GM19463 (cell line): ENCODE results near the gene SF3B2.
"Not testable (repeated sequence)": the region's sequence is repeated elsewhere in the genome, so short reads cannot be mapped to it uniquely, and the experiment has no call there.

Experiments
- ATAC-seq: cut with Tn5 transposase; IDR thresholded peaks from one replicate; pipeline ENCODE4 v1.9.1; 2021; ENCODE audit warnings: mild to moderate bottlenecking, moderate library complexity; ENCODE audit not compliant: unreplicated experiment

The SF3B2 gene

DNA sequence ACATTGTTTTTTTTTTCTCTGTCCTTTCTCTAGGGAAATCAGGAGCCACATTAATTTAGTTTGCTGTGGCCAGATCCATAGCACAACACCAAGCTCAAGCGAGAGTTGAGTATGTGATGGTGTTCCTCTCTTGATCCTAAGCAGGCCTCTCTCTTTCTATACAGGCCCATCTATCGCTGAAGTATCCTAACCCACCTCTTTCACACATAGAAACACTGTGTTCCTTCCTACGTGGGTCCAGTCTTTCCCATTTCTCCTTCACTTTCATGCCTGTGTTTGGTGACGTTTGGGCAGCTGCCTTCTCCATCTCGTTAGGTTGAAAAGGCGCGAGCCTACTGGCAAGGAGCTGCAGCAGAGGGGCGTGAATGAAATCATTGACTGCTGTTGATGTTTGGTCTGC, 20.4 kb downstream of the SF3B2 start:
- ATAC-seq, result no peak

GRCh38 chr11:66073669-66074068, 21.5 kb downstream of the SF3B2 start:
- no peak for ATAC-seq

DNA sequence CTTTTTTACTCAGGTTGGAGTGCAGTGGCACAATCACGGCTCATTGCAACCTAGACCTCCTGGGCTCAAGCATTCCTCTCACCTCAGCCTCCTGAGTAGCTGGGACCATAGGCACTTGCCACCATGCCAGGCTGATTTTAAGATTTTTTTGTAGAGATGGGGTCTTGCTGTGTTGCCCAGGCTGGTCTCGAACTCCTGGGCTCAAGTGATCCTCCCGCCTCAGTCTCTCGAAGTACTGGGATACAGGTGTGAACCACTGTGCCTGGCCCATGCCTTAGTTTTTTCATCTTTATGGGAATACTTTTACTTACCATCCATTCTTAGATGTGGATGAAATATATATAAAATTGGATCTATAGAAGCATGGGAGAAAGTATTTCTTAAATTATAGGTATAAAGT, 23.1 kb downstream of the SF3B2 start:
- ATAC-seq, result no peak

DNA sequence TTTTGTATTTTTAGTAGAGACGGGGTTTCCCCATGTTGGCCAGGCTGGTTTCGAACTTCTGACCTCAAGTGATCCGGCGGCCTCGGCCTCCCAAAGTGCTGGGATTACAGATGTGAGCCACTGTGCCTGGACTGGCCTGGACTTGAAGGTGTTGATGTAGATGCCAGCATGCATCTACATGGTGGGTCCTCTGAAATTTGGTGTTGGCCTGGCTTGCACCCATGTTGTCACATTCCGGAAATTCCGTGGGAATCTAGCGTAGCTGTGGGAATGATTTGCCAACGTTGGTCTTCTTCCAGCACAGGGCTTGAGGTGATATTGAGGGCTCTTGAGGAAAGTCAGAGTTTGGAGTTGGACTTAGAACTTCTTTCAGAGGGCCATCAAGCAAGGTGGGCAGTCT, 24.4 kb downstream of the SF3B2 start:
- ATAC-seq, result no peak

GRCh38 chr11:66077927-66078326, 25.8 kb downstream of the SF3B2 start:
- no peak for ATAC-seq

- not testable (repeated sequence) for ATAC-seq
Observed at GRCh38 chr11:66078949-66079348, 26.8 kb downstream of the SF3B2 start.

GRCh38 chr11:66080055-66080817, 28.1 kb downstream of the SF3B2 start:
- ATAC-seq, result no peak

- peak; percentile 77 for ATAC-seq
Observed at GRCh38 chr11:66081505-66081904, 29.3 kb downstream of the SF3B2 start.

- no peak for ATAC-seq
Observed at GRCh38 chr11:66082946-66083698, 31.0 kb downstream of the SF3B2 start.

GRCh38 chr11:66083767-66084166, 31.6 kb downstream of the SF3B2 start:
- ATAC-seq, result no peak

GRCh38 chr11:66084821-66085475, 32.8 kb downstream of the SF3B2 start:
- ATAC-seq, result no peak

DNA sequence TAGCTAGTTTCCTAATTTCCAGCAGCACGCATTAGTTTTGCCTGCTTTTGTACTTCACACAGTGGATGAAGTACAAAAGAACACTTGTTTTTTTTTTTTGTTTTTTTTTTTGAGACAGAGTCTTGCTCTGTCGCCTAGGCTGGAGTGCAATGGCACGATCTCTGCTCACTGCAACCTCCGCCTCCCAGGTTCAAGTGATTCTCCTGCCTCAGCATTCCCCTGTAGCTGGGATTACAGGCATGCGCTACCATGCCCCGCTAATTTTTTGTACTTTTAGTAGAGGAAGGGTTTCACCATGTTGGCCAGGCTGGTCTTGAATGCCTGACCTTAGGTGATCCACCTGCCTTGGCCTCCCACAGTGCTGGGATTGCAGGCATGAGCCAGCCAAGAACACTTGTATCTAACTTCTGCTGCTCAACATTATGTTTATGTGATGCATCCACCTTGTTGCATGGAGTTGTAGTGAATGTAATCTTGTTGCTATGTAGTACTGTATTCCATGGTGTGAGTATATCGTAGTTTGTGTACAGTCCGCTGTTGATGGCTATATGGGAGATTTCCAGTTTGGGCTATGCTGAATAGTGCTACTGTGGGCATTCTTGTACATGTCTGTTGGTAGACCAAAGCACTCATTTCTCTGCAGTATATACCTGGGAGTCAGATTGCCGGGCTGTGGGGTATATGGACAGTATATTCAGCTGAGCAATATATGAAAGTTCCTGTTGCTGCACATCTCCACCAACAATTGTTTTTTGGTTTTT, 35.2 kb downstream of the SF3B2 start:
- no peak for ATAC-seq

DNA sequence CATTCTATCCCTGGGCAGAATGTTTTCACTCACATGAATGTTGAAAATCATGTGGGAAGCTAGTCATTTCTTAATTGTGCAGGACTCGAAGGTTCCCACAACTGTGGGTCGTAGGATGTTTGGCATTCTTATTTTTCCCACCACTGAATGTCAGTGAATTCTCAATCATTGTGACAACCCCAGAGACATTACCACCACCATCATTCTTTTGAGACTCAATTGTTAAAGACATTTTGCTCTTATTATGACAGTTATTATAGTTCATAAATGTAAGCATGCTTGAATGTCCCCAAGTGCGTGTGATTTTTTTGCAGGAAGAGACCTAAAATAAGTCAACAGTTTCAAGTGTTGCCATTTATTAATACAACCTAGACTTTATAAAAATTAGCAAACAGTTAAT, 36.9 kb downstream of the SF3B2 start:
- no peak for ATAC-seq

GRCh38 chr11:66090288-66090687, 38.1 kb downstream of the SF3B2 start:
- ATAC-seq, result no peak

DNA sequence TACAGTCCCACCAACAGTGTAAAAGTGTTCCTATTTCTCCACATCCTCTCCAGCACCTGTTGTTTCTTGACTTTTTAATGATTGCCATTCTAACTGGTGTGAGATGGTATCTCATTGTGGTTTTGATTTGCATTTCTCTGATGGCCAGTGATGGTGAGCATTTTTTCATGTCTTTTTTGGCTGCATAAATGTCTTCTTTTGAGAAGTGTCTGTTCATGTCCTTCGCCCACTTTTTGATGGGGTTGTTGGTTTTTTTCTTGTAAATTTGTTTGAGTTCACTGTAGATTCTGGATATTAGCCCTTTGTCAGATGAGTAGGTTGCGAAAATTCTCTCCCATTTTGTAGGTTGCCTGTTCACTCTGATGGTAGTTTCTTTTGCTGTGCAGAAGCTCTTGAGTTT, 40.0 kb downstream of the SF3B2 start:
- not testable (repeated sequence) for ATAC-seq

- not testable (repeated sequence) for ATAC-seq
Observed at GRCh38 chr11:66099746-66100145, 47.6 kb downstream of the SF3B2 start.

GRCh38 chr11:66100272-66101065, 48.3 kb downstream of the SF3B2 start:
- ATAC-seq, result peak; percentile 71

GRCh38 chr11:66101066-66101464, 48.9 kb downstream of the SF3B2 start:
- ATAC-seq, result peak; percentile 30

DNA sequence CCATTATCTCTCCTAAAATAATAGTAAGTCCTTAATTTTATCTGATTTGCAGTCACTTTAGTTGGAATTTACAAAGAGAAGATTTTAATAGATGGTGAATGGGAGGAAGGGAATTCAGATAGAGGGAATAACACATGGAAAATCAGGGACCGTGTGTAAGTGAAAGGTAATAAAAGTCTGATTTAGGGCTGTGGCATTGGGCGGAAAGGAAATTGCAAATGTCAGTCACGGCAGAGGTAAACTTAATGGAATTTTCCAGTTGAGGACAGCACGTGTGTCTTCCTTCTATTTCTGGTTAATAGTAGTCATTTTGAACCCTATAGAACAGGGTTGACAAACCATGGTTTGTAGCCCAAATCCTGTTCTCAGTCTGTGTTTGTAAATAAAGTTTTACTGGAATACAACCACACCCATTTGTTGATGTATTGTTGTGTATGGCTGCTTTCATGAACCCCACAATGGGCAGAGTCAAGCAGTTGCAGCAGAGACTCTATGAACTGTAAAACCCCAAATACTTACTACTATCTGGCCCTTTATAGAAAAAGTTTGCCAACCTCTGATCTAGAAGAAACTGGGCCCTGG, 52.0 kb downstream of the SF3B2 start:
- no peak for ATAC-seq
